Measurements from ENCODE around the gene LGALS12. TPM values are rescaled to one million over a fixed set of nuclear protein-coding genes. Genes with fewer than 3 reads are reported as not detected.

LGALS12 gene, protein sequence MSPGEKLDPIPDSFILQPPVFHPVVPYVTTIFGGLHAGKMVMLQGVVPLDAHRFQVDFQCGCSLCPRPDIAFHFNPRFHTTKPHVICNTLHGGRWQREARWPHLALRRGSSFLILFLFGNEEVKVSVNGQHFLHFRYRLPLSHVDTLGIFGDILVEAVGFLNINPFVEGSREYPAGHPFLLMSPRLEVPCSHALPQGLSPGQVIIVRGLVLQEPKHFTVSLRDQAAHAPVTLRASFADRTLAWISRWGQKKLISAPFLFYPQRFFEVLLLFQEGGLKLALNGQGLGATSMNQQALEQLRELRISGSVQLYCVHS
- not detected in 5 replicates for total RNA-seq (2022; extraction: Qiagen RNA extraction; ENCODE audit: low read depth)

GRCh38 chr11:63505857-63506528, at the start of gene LGALS12:
Gene LGALS12 (plus strand): TSS chr11:63506084. CDS start chr11:63506459, 375 bp downstream.

DNA sequence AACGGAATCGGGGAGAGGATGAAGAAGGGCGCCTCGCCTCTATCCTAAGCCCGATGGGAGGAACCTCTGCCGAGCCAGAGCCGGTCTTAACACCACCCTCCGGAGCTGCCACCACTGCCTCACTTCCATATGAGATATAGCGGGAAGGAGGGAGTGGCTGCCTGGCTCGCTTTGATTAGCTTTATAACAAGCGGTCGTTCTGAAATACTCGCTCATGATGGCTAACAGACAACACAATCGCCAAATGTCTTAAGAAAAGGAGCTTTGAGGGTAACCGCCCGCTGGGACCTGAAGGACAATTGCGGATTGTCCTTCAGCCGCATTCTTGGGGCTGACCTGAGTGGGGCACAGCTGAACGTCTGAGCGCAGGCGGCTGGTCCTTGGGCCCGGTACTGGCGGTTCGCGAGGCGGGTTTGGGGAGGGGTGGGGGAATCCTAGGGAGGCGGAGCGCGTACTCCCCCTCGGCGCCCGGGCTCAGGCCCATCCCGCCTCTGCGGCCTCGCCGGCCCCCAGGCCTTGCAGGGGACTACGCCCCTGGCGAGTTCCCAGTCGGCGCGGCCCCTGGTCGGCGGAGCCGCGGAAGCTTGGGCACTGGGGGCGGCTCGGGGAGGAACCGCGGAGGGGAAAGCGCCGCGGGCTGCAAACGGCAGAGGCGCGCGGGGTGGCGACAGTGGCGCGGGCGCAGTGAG, 15.2 kb upstream of the LGALS12 start, which contains the start of gene PLAAT5:
PLAAT5 (minus strand) TSS at position 617 of the 689 bp plus-strand sequence; CDS start at position 484, 133 bp downstream.

GRCh38 chr11:63536669-63537292, 30.9 kb downstream of the LGALS12 start, which contains the start of gene PLAAT4:
Gene PLAAT4 (plus strand): TSS chr11:63536808. CDS start chr11:63536869, 61 bp downstream.

GRCh38 chr11:63563201-63564055, 57.5 kb downstream of the LGALS12 start, which contains the start of gene PLAAT2:
Gene PLAAT2 (minus strand): TSS chr11:63563379. CDS start chr11:63563324, 55 bp downstream.

Other genes with a start within 250 kb of the LGALS12 start
- not detected in 5 replicates for gene SLC22A9, start 136.3 kb upstream of the LGALS12 start, total RNA-seq (2022; extraction: Qiagen RNA extraction; ENCODE audit: low read depth)
- not detected in 5 replicates for gene PLAAT5, start 14.9 kb upstream of the LGALS12 start, total RNA-seq (2022; extraction: Qiagen RNA extraction; ENCODE audit: low read depth)
- gene PLAAT4, start 30.7 kb downstream of the LGALS12 start, total RNA-seq (2022; extraction: Qiagen RNA extraction; ENCODE audit: low read depth): 1.7 to 2.4 TPM (median 2.0 TPM) in 5 replicates
- gene PLAAT2, start 57.3 kb downstream of the LGALS12 start, total RNA-seq (2022; extraction: Qiagen RNA extraction; ENCODE audit: low read depth): 0.28 to 0.77 TPM (median 0.64 TPM) in 5 replicates
- 48.5 to 62.0 TPM (median 58.9 TPM) in 5 replicates for gene PLAAT3, start 108.3 kb downstream of the LGALS12 start, total RNA-seq (2022; extraction: Qiagen RNA extraction; ENCODE audit: low read depth)
- 29.2 to 37.1 TPM (median 34.1 TPM) in 5 replicates for gene ATL3, start 165.3 kb downstream of the LGALS12 start, total RNA-seq (2022; extraction: Qiagen RNA extraction; ENCODE audit: low read depth)
- gene RTN3, start 175.4 kb downstream of the LGALS12 start, total RNA-seq (2022; extraction: Qiagen RNA extraction; ENCODE audit: low read depth): 89.7 to 123 TPM (median 108 TPM) in 5 replicates

Measured in A549 treated with ZK216348 at 1 μM for 4 hours (cell line).